ENCODE measurements around the gene TIGAR.

The TIGAR gene

GRCh38 chr12:4307593-4308333 lies 13.2 kb upstream of the TIGAR start:
- no peak for FAIRE-seq

- FAIRE-seq, result no peak
Measured at GRCh38 chr12:4308334-4308950, 12.6 kb upstream of the TIGAR start.

- FAIRE-seq, result no peak
Measured at GRCh38 chr12:4311776-4312175, 9.2 kb upstream of the TIGAR start.

- FAIRE-seq, result no peak
Measured at GRCh38 chr12:4312251-4312650, 8.8 kb upstream of the TIGAR start.

GRCh38 chr12:4320497-4320852 lies 538 bp upstream of the TIGAR start:
- FAIRE-seq, result no peak

GRCh38 chr12:4322726-4323125 lies 1.7 kb downstream of the TIGAR start:
- FAIRE-seq, result no peak

GRCh38 chr12:4323396-4323795 lies 2.4 kb downstream of the TIGAR start:
- no peak for FAIRE-seq

GRCh38 chr12:4324366-4324765 lies 3.4 kb downstream of the TIGAR start:
- FAIRE-seq, result no peak

GRCh38 chr12:4325966-4326365 lies 5.0 kb downstream of the TIGAR start:
- no peak for FAIRE-seq

GRCh38 chr12:4327293-4327692 lies 6.3 kb downstream of the TIGAR start:
- FAIRE-seq, result no peak

- FAIRE-seq, result no peak
Measured at GRCh38 chr12:4330203-4330602, 9.2 kb downstream of the TIGAR start.

GRCh38 chr12:4331221-4331620 lies 10.2 kb downstream of the TIGAR start:
- no peak for FAIRE-seq

GRCh38 chr12:4331842-4332241 lies 10.8 kb downstream of the TIGAR start:
- no peak for FAIRE-seq

GRCh38 chr12:4346931-4347330 lies 25.9 kb downstream of the TIGAR start:
- FAIRE-seq, result no peak

GRCh38 chr12:4353785-4354208 lies 32.8 kb downstream of the TIGAR start:
- FAIRE-seq, result peak; percentile 28

GRCh38 chr12:4355156-4356040 lies 34.4 kb downstream of the TIGAR start:
- FAIRE-seq, result no peak

GRCh38 chr12:4356041-4356327 lies 35.0 kb downstream of the TIGAR start:
- no peak for FAIRE-seq

GRCh38 chr12:4366090-4366489 lies 45.1 kb downstream of the TIGAR start:
- FAIRE-seq, result no peak

- no peak for FAIRE-seq
Measured at GRCh38 chr12:4369548-4369947, 48.5 kb downstream of the TIGAR start.

- no peak for FAIRE-seq
Measured at GRCh38 chr12:4370265-4370664, 49.3 kb downstream of the TIGAR start.

- FAIRE-seq, result no peak
Measured at GRCh38 chr12:4372653-4373052, 51.6 kb downstream of the TIGAR start.

- FAIRE-seq, result no peak
Measured at GRCh38 chr12:4375449-4375848, 54.4 kb downstream of the TIGAR start.

- FAIRE-seq, result no peak
Measured at GRCh38 chr12:4378772-4379171, 57.8 kb downstream of the TIGAR start.

GRCh38 chr12:4379405-4379804 lies 58.4 kb downstream of the TIGAR start, which contains the start of gene FGF23:
TSS of gene FGF23 (minus strand) at chr12:4379712. CDS start at chr12:4379582, 130 bp downstream.
- no peak for FAIRE-seq

Data from colon (tissue), 2 donors.